ENCODE data around the gene INCENP. TPM values are rescaled to one million over a fixed set of nuclear protein-coding genes. Genes with fewer than 3 reads are reported as not detected.
"Not testable (repeated sequence)": the region's sequence is repeated elsewhere in the genome, so short reads cannot be mapped to it uniquely, and the experiment has no call there.

INCENP gene
- polyA plus RNA-seq, 1 donor (not counting 4 experiments of a cell fraction or from before 2014, with no cell fraction given): 12.7 TPM

DNA sequence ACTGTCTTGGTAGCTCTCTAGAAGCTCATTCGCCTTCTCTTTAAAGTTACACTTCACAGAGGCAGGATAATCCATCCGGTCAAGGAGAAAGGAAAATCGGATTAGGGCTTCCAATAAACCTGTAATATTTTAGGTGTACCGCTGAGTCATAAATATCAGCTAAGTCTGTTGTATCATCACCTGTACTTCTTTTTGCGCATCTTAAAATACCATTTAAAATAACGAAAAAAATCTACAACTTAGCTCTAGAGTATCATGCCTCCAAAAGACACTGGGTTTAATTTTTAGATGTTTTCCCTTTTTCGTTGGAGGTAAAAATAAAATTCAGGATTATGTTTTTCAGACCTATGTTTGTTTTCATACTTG is 41.5 kb upstream of the INCENP start:
- H3K27ac ChIP-seq (ENCODE audit: control insufficient read depth, insufficient read depth, low read length): no peak overlapping the region
- H3K4me1 ChIP-seq (ENCODE audit: control insufficient read depth, extremely low read depth, insufficient read depth, low read length): no peaks in the 10 kb centered on the region
- no peaks in the 10 kb centered on the region for H4K20me1 ChIP-seq (ENCODE audit: control insufficient read depth, extremely low read depth, insufficient read depth, low read length)
- TF ChIP-seq, protein P1, sequence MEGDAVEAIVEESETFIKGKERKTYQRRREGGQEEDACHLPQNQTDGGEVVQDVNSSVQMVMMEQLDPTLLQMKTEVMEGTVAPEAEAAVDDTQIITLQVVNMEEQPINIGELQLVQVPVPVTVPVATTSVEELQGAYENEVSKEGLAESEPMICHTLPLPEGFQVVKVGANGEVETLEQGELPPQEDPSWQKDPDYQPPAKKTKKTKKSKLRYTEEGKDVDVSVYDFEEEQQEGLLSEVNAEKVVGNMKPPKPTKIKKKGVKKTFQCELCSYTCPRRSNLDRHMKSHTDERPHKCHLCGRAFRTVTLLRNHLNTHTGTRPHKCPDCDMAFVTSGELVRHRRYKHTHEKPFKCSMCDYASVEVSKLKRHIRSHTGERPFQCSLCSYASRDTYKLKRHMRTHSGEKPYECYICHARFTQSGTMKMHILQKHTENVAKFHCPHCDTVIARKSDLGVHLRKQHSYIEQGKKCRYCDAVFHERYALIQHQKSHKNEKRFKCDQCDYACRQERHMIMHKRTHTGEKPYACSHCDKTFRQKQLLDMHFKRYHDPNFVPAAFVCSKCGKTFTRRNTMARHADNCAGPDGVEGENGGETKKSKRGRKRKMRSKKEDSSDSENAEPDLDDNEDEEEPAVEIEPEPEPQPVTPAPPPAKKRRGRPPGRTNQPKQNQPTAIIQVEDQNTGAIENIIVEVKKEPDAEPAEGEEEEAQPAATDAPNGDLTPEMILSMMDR (optimal IDR thresholded peaks at IDR 0.05 in 1 of 3, IDR thresholded peaks at IDR 0.05 in 1 of 3, conservative IDR thresholded peaks at IDR 0.05 in 1 of 3; ENCODE audit: extremely low read depth in 1 of 3, insufficient read depth in 2 of 3, low read length in 3 of 3): no peak
- no peak for TF ChIP-seq EZH2 (IDR thresholded peaks at IDR 0.05; ENCODE audit: low read length)
- H3K36me3 ChIP-seq (ENCODE audit: control insufficient read depth in 2 of 2, extremely low read depth in 1 of 2, insufficient read depth in 2 of 2, low read length in 2 of 2): no peaks in the 10 kb centered on the region
- dilution Hi-C loops (cut with MboI; ENCODE audit: extremely low pct_ligation_motif_present, low sequenced_read_pairs): loop anchor here (25.0 kb wide), 1 partner anchor 170 kb away; the partner anchor contains the start of gene RAB3IL1
- no peaks in the 10 kb centered on the region for H3K9me3 ChIP-seq (ENCODE audit: control insufficient read depth, low read depth, low read length)
- no peaks in the 10 kb centered on the region for H3K9me1 ChIP-seq (ENCODE audit: control insufficient read depth, extremely low read depth, insufficient read depth, low read length)
- FAIRE-seq: no peak
- H3K9ac ChIP-seq (ENCODE audit: control insufficient read depth, extremely low read depth, insufficient read depth, low read length): no peak overlapping the region
- H3K4me3 ChIP-seq (ENCODE audit: control insufficient read depth in 2 of 3, extremely low read depth in 1 of 3, insufficient read depth in 2 of 3, low read depth in 1 of 3, low read length in 3 of 3): no peak overlapping the region
- H2AFZ ChIP-seq (ENCODE audit: control insufficient read depth, low read length): no peak overlapping the region
- H3K27me3 ChIP-seq (ENCODE audit: control insufficient read depth, extremely low read depth, insufficient read depth, low read length): no peaks in the 10 kb centered on the region
- DNase-seq (ENCODE audit: low read depth, low spot score): no peak
- no peaks in the 10 kb centered on the region for H3K79me2 ChIP-seq (ENCODE audit: control insufficient read depth, insufficient read depth, low read length)
- H3K4me2 ChIP-seq (ENCODE audit: control insufficient read depth, extremely low read depth, insufficient read depth, low read depth, low read length): no peak overlapping the region

DNA sequence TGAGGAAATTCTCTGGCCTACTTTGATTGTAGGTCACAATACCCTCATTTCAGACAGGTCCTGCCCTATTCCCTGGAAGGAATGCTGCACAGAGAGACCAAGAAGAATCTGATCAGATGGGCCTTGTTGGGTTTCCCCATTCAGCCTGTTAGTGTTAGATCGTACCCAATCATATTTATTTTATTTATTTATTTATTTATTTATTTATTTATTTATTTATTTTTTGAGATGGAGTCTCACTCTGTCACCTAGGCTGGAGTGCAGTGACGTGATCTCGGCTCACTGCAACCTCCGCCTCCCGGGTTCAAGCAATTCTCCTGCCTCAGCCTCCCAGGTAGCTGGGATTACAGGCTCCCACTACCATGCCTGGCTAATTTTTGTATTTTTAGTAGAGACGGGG is 39.0 kb upstream of the INCENP start:
- not testable (repeated sequence) for H3K79me2 ChIP-seq (ENCODE audit: control insufficient read depth, insufficient read depth, low read length); H3K4me3 ChIP-seq (ENCODE audit: control insufficient read depth in 2 of 3, extremely low read depth in 1 of 3, insufficient read depth in 2 of 3, low read depth in 1 of 3, low read length in 3 of 3); H3K9ac ChIP-seq (ENCODE audit: control insufficient read depth, extremely low read depth, insufficient read depth, low read length); H3K4me2 ChIP-seq (ENCODE audit: control insufficient read depth, extremely low read depth, insufficient read depth, low read depth, low read length); H4K20me1 ChIP-seq (ENCODE audit: control insufficient read depth, extremely low read depth, insufficient read depth, low read length); H3K4me1 ChIP-seq (ENCODE audit: control insufficient read depth, extremely low read depth, insufficient read depth, low read length); H3K27me3 ChIP-seq (ENCODE audit: control insufficient read depth, extremely low read depth, insufficient read depth, low read length); H3K9me3 ChIP-seq (ENCODE audit: control insufficient read depth, low read depth, low read length); DNase-seq (ENCODE audit: low read depth, low spot score); H3K36me3 ChIP-seq (ENCODE audit: control insufficient read depth in 2 of 2, extremely low read depth in 1 of 2, insufficient read depth in 2 of 2, low read length in 2 of 2); H3K9me1 ChIP-seq (ENCODE audit: control insufficient read depth, extremely low read depth, insufficient read depth, low read length); H2AFZ ChIP-seq (ENCODE audit: control insufficient read depth, low read length); FAIRE-seq; H3K27ac ChIP-seq (ENCODE audit: control insufficient read depth, insufficient read depth, low read length)
- dilution Hi-C loops (cut with MboI; ENCODE audit: extremely low pct_ligation_motif_present, low sequenced_read_pairs): loop anchor here (25.0 kb wide), 1 partner anchor 172 kb away; the partner anchor contains the start of gene RAB3IL1

DNA sequence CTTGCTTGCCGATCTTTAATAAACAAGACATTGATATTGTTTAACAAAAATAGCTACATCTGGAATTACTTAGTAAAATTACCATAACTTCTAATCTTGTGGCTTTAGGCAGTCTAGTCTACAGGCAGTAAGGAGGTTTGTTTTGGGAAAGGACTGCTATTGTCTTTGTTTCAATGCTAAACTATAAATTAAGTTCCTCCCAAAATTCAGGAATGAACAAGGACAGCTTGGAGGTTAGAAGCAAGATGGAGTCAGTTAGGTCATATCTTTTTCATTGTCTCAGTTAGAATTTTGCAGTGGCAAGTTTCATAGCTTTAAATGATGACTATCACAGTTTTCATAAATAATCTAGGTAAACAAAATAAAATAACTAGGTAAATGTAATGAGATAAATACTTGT is 36.1 kb upstream of the INCENP start:
- no peak for DNase-seq (ENCODE audit: low read depth, low spot score)
- H3K9me3 ChIP-seq (ENCODE audit: control insufficient read depth, low read depth, low read length): no peaks in the 10 kb centered on the region
- no peak for FAIRE-seq
- H3K9me1 ChIP-seq (ENCODE audit: control insufficient read depth, extremely low read depth, insufficient read depth, low read length): no peaks in the 10 kb centered on the region
- TF ChIP-seq EZH2 (IDR thresholded peaks at IDR 0.05; ENCODE audit: low read length): no peak
- TF ChIP-seq, protein P1 (optimal IDR thresholded peaks at IDR 0.05 in 1 of 3, IDR thresholded peaks at IDR 0.05 in 1 of 3, conservative IDR thresholded peaks at IDR 0.05 in 1 of 3; ENCODE audit: extremely low read depth in 1 of 3, insufficient read depth in 2 of 3, low read length in 3 of 3): no peak
- H2AFZ ChIP-seq (ENCODE audit: control insufficient read depth, low read length): no peak overlapping the region
- H3K27me3 ChIP-seq (ENCODE audit: control insufficient read depth, extremely low read depth, insufficient read depth, low read length): no peaks in the 10 kb centered on the region
- H3K27ac ChIP-seq (ENCODE audit: control insufficient read depth, insufficient read depth, low read length): no peak overlapping the region
- dilution Hi-C loops (cut with MboI; ENCODE audit: extremely low pct_ligation_motif_present, low sequenced_read_pairs): loop anchor here (25.0 kb wide), 1 partner anchor 175 kb away; the partner anchor contains the start of gene RAB3IL1
- H3K36me3 ChIP-seq (ENCODE audit: control insufficient read depth in 2 of 2, extremely low read depth in 1 of 2, insufficient read depth in 2 of 2, low read length in 2 of 2): no peaks in the 10 kb centered on the region
- H3K4me2 ChIP-seq (ENCODE audit: control insufficient read depth, extremely low read depth, insufficient read depth, low read depth, low read length): no peak overlapping the region
- no peaks in the 10 kb centered on the region for H3K79me2 ChIP-seq (ENCODE audit: control insufficient read depth, insufficient read depth, low read length)
- H3K4me3 ChIP-seq (ENCODE audit: control insufficient read depth in 2 of 3, extremely low read depth in 1 of 3, insufficient read depth in 2 of 3, low read depth in 1 of 3, low read length in 3 of 3): no peak overlapping the region
- no peaks in the 10 kb centered on the region for H4K20me1 ChIP-seq (ENCODE audit: control insufficient read depth, extremely low read depth, insufficient read depth, low read length)
- H3K4me1 ChIP-seq (ENCODE audit: control insufficient read depth, extremely low read depth, insufficient read depth, low read length): no peaks in the 10 kb centered on the region
- no peak overlapping the region for H3K9ac ChIP-seq (ENCODE audit: control insufficient read depth, extremely low read depth, insufficient read depth, low read length)

Measured in keratinocyte (primary cell).